Fibroblast of the aortic adventitia (primary cell): ENCODE results near the gene RFX7. TPM values are rescaled to one million over a fixed set of nuclear protein-coding genes. Genes with fewer than 3 reads are reported as not detected.

ENCODE experiments used
- DNase-seq: peaks from one replicate; pipeline ENCODE4 v3.0.0-alpha.2; 2010; ENCODE audit warnings: low read depth
- H3K4me3 ChIP-seq: 2 replicates; pipeline ENCODE4 v1.5.1; 2011; ENCODE audit warnings: low read depth, mild to moderate bottlenecking, control low read depth, low read length, moderate library complexity
- CTCF ChIP-seq: IDR thresholded peaks from 2 replicates; pipeline ENCODE4 v1.5.1; 2011; ENCODE audit warnings: mild to moderate bottlenecking, low read length, control low read depth, inconsistent platforms; ENCODE audit not compliant: insufficient read depth
- total RNA-seq: library from RNA; depleted of rRNA; stranded (reverse); fragments of >200 nt; gene quantifications from 2 replicates; pipeline ENCODE4 v1.2.3, GENCODE V29; 2012; ENCODE audit warnings: low replicate concordance

The RFX7 gene
- total RNA-seq, 1 donor = 9.5 TPM

- no peak for TF ChIP-seq CTCF
- DNase-seq = no peak
- peak overlapping the region; percentile 78 for H3K4me3 ChIP-seq
Measured at GRCh38 chr15:56242576-56243162, 1.0 kb downstream of the RFX7 start.

- DNase-seq = no peak
- peak overlapping the region; percentile 78 for H3K4me3 ChIP-seq
- TF ChIP-seq CTCF = no peak
Measured at GRCh38 chr15:56241374-56242105, 2.1 kb downstream of the RFX7 start.

DNA sequence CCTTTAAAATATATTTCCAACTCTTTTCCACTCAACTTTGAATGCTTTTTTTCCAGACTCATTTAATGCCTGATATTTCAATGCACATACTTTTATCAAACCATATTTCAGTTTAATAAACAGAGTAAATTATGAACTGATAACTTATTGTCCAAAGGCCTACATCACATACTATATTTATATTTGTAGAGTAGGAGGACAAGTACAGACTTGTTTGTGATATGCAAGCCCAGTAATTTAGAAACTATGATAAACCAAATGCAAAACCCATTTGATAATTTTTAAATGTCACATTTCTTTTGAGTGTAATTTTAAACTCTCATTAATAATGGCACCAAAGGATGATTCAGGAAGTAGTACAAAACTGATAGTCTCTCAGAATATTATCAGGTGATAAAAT lies 3.3 kb downstream of the RFX7 start:
- peak overlapping the region; percentile 4 for H3K4me3 ChIP-seq
- TF ChIP-seq CTCF = no peak
- no peak for DNase-seq

GRCh38 chr15:56236197-56236596 lies 7.5 kb downstream of the RFX7 start:
- no peak overlapping the region for H3K4me3 ChIP-seq
- no peak for DNase-seq
- no peak for TF ChIP-seq CTCF

DNA sequence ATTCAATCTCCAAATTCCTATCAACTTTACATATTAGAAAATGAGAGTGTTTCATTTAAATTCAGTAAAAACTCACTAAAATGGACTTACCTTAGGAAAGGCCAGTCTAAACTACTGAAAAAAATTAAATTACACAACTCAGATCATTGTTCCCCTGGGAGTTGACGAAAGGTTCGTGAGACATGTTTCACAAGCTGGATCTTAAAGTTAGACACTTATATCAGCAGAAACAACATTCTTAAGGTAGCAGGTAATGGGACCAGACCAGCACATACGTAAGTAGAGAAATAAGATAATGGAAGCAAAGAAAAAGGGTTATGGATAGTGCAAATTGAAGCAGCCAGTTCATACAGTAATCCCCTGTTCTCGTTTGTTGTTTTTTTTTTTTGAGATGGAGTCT lies 8.9 kb downstream of the RFX7 start:
- TF ChIP-seq CTCF = no peak
- no peak overlapping the region for H3K4me3 ChIP-seq
- peak; percentile 90 for DNase-seq

DNA sequence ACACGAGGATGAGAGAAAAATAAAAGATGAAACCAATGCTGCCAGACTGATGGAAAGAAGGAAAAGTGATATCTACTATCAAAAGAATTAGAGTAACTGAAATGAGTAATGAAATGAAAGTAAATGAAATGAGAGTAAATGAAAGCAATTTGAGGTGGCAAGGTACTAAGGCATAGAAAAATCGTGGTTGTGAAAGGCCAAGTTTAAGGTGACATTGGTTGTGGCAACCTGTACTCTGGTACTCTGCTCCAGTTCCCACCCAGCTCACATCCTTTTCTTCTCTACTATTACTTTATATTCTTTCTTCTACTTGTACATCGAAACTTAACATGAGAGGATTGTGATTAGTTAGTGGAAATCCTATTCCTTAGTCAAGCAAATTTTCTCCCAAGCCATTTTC lies 10.1 kb downstream of the RFX7 start:
- H3K4me3 ChIP-seq = no peak overlapping the region
- no peak for DNase-seq
- TF ChIP-seq CTCF = no peak
